B cell (primary cell): Measurements from ENCODE around the gene UMODL1.

ENCODE experiments used
- CTCF ChIP-seq: fragments of 200-600 bp; IDR thresholded peaks from one replicate; pipeline ENCODE4 v1.8.0; 2022; ENCODE audit warnings: antibody characterized with exemption, mild to moderate bottlenecking
- EZH2 ChIP-seq: IDR thresholded peaks from 2 replicates; pipeline ENCODE4 v1.6.1; 2012; ENCODE audit warnings: borderline replicate concordance, low read depth, mild to moderate bottlenecking, moderate library complexity, low read length; ENCODE audit not compliant: insufficient read depth, poor library complexity, severe bottlenecking

GRCh38 chr21:42165901-42166300 lies 94.8 kb downstream of the UMODL1 start:
- TF ChIP-seq CTCF (no peak), EZH2 (no peak)
